Measurements from ENCODE around the gene UNKL.

The UNKL gene

DNA sequence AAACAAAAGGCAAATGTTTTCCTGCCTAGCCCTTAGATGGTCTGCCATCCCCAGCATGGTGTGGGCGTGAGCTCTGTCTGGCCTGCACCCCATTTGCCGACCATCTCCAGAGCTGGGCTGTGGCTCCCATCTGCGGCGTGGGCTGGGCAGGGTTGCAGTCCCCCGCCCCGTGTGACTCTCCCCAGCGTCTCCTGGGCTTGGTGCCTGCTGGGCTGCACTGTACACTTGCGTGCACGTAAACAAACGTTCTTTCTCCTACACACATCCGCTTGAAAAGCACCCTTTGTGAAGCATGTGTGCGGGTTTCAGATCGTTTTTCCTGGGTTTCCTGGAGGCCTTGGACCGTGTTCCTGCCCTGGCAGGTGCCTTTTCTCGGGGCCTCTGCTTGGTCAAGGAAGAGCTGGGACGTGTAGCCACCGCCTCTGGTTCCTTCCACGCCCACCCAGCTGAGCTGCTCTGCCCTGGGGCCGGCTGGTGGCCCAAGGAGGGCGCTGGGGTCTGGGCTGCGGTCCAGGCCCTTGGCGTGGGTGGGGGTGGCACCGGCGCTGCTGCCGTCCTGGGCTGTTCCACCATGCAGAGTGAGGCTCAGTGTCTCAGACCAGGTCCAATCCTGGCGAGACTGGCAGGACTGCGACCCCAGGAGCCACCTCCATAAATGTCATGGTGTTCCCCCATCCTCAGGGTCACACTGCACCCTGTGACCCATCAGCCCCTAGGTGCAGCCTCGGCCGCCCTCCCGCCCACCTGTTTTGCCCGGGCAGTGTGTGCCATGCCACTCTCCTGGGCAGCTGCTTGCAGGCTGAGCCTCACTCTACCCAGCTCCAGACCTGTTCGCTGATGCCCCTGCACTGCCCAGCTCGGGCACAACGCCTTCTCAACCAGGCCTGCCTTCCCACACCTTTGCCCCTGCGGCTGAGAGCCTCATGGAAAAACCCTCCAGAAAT, 90.9 kb downstream of the UNKL start:
- TF ChIP-seq CTCF (tag by site-specific recombination; IDR thresholded peaks at IDR 0.05), result no peak
- TF ChIP-seq, protein P1, sequence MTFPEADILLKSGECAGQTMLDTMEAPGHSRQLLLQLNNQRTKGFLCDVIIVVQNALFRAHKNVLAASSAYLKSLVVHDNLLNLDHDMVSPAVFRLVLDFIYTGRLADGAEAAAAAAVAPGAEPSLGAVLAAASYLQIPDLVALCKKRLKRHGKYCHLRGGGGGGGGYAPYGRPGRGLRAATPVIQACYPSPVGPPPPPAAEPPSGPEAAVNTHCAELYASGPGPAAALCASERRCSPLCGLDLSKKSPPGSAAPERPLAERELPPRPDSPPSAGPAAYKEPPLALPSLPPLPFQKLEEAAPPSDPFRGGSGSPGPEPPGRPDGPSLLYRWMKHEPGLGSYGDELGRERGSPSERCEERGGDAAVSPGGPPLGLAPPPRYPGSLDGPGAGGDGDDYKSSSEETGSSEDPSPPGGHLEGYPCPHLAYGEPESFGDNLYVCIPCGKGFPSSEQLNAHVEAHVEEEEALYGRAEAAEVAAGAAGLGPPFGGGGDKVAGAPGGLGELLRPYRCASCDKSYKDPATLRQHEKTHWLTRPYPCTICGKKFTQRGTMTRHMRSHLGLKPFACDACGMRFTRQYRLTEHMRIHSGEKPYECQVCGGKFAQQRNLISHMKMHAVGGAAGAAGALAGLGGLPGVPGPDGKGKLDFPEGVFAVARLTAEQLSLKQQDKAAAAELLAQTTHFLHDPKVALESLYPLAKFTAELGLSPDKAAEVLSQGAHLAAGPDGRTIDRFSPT (tag by site-specific recombination; IDR thresholded peaks at IDR 0.05), result 0 out of 2 replicates have a peak, but pooled peaks have one; percentile 20
- Histone ChIP-seq H3K4me1 (ENCODE audit: control insufficient read depth, insufficient read depth, low read length) (no peaks in the 10 kb centered on the region), H3K27ac (ENCODE audit: extremely low read depth, low read depth, low read length) (no peak overlapping the region), H3K4me3 (ENCODE audit: low read depth, low read length) (no peak overlapping the region), H3K9me3 (ENCODE audit: control insufficient read depth, insufficient read depth, low read depth, low read length) (no peaks in the 10 kb centered on the region), H3K36me3 (ENCODE audit: control insufficient read depth in 2 of 2, insufficient read depth in 1 of 2, low read length in 2 of 2) (peaks cover 12 to 51% of the 10 kb centered on the region in 2 experiments; a peak in 2 of 3 replicates)
- ChIA-PET POLR2A (no interaction called here), CTCF (no interaction called here)

GRCh38 chr16:1322407-1322806, 92.1 kb downstream of the UNKL start:
- Histone ChIP-seq H3K4me1 (ENCODE audit: control insufficient read depth, insufficient read depth, low read length) (no peaks in the 10 kb centered on the region), H3K4me3 (ENCODE audit: low read depth, low read length) (no peak overlapping the region), H3K9me3 (ENCODE audit: control insufficient read depth, insufficient read depth, low read depth, low read length) (no peaks in the 10 kb centered on the region), H3K27ac (ENCODE audit: extremely low read depth, low read depth, low read length) (no peak overlapping the region), H3K36me3 (ENCODE audit: control insufficient read depth in 2 of 2, insufficient read depth in 1 of 2, low read length in 2 of 2) (peaks cover 16 to 63% of the 10 kb centered on the region in 2 experiments; a peak in 2 of 3 replicates)
- CTCF ChIA-PET, result no interaction called here
- POLR2A ChIA-PET, result interaction anchor here (0.6 kb wide), 1 partner anchor 21 kb away, joined by 5 read pairs; no protein-coding TSS in a partner anchor
- TF ChIP-seq ZNF37A (tag by site-specific recombination; IDR thresholded peaks at IDR 0.05) (no peak), IKZF3 (tag by site-specific recombination; IDR thresholded peaks at IDR 0.05) (no peak), ZNF2 (tag by site-specific recombination; IDR thresholded peaks at IDR 0.05) (no peak), YY2 (tag by site-specific recombination; IDR thresholded peaks at IDR 0.05) (no peak), ZNF350 (tag by site-specific recombination; IDR thresholded peaks at IDR 0.05) (no peak), KLF17 (tag by site-specific recombination; IDR thresholded peaks at IDR 0.05) (no peak), TCF7L2 (IDR thresholded peaks at IDR 0.05; ENCODE audit: borderline replicate concordance, low read depth, low read length) (no peak), ZNF121 (tag by site-specific recombination; IDR thresholded peaks at IDR 0.05) (peak; percentile 82)

DNA sequence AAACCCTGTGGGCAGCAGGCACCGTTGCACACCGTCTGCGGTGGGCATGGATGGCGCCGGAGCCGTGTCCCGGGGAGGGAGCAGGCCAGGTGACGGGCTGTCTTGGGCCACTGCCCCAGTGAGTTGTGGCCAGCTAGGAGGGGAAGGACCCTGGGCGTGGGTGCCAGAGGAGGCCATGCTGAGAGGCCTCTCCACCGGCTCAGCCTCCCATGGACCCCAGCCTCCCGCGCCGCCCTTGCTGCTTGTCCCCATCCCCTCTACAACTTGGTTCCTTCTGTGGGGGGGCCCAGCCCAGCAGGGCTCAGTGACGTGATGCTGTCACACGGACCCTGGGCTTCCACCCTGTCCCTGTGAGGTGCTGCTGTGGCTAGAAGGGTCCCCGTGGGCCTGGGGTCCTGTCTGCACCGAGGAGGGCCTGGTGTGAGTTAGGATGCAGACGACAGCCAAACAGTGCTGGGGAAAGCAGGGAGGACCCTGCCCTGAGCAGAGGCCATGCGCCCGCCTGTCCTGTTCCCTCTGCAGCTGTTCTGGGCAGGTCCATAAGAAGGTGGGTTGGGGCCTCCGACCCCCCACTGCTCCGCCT, 93.8 kb downstream of the UNKL start:
- POLR2A ChIA-PET, result no interaction called here
- CTCF ChIA-PET, result interaction anchor here (0.7 kb wide), 1 partner anchor 17 kb away, joined by 3 read pairs; no protein-coding TSS in a partner anchor
- H3K36me3 ChIP-seq (ENCODE audit: control insufficient read depth in 2 of 2, insufficient read depth in 1 of 2, low read length in 2 of 2), result peaks cover 25 to 79% of the 10 kb centered on the region in 2 experiments; a peak in 2 of 3 replicates
- no peak overlapping the region for H3K4me3 ChIP-seq (ENCODE audit: low read depth, low read length)
- no peak for TF ChIP-seq ZFP41 (tag by site-specific recombination; IDR thresholded peaks at IDR 0.05; ENCODE audit: borderline replicate concordance)
- H3K9me3 ChIP-seq (ENCODE audit: control insufficient read depth, insufficient read depth, low read depth, low read length), result no peaks in the 10 kb centered on the region
- H3K4me1 ChIP-seq (ENCODE audit: control insufficient read depth, insufficient read depth, low read length), result no peaks in the 10 kb centered on the region
- no peak overlapping the region for H3K27ac ChIP-seq (ENCODE audit: extremely low read depth, low read depth, low read length)
